ENCODE measurements around the gene BCL6B. TPM values are rescaled to one million over a fixed set of nuclear protein-coding genes. Genes with fewer than 3 reads are reported as not detected.

Gene BCL6B
- total RNA-seq, 1 experiment from 2014 or later: 0.57 TPM

- ATAC-seq (no peak), DNase-seq (ENCODE audit: low read depth, low spot score) (no peak)
- BruUV-seq (replicated peaks): no TSS peak
- RAD21 ChIA-PET (ENCODE audit: low non-redundant PET in 1 of 2, low total read pairs in 2 of 2, uncharacterized antibody in 2 of 2, unreplicated experiment in 2 of 2): no interaction called here
- no peak overlapping the region for H3K4me3 ChIP-seq (replicated peaks in 1 of 2; ENCODE audit: low read depth in 1 of 2, low read length in 2 of 2)
- H3K4me1 ChIP-seq (ENCODE audit: control insufficient read depth in 1 of 2, insufficient read depth in 2 of 2, low read length in 2 of 2): peaks cover 16 to 44% of the 10 kb centered on the region in 2 experiments
- H3K27me3 ChIP-seq (ENCODE audit: insufficient read depth, low read length): no peaks in the 10 kb centered on the region
- H3K4me2 ChIP-seq (ENCODE audit: low read length): no peak overlapping the region
- POLR2A ChIA-PET: no interaction called here
- CTCF ChIA-PET: no interaction called here
- H3K9me2 ChIP-seq (ENCODE audit: insufficient read depth): no peaks in the 10 kb centered on the region
- no peaks in the 10 kb centered on the region for H3K9me3 ChIP-seq (ENCODE audit: control insufficient read depth in 1 of 2, insufficient read depth in 1 of 2, low read depth in 1 of 2, low read length in 2 of 2)
- no peaks in the 10 kb centered on the region for H3K79me2 ChIP-seq (ENCODE audit: insufficient read depth, low read length)
- H3K9ac ChIP-seq (ENCODE audit: low read length): no peak overlapping the region
- TF ChIP-seq MAX (IDR thresholded peaks at IDR 0.05) (no peak), ATF3 (IDR thresholded peaks at IDR 0.05) (no peak), EGR1 (IDR thresholded peaks at IDR 0.05; ENCODE audit: low read depth) (no peak), EZH2 (IDR thresholded peaks at IDR 0.05) (no peak), POLR2A (IDR thresholded peaks at IDR 0.05; ENCODE audit: borderline replicate concordance, extremely low read depth, insufficient read depth, insufficient read length) (no peak), FOSL1 (IDR thresholded peaks at IDR 0.05; ENCODE audit: low read depth) (no peak), ZBTB33 (IDR thresholded peaks at IDR 0.05; ENCODE audit: extremely low read depth, insufficient replicate concordance, low read length) (no peak), SRF (IDR thresholded peaks at IDR 0.05; ENCODE audit: low read depth) (no peak)
- no peaks in the 10 kb centered on the region for H4K20me1 ChIP-seq (ENCODE audit: insufficient read depth)
- H3K36me3 ChIP-seq (ENCODE audit: control insufficient read depth in 1 of 2, insufficient read depth in 2 of 2, low read length in 2 of 2): no peaks in the 10 kb centered on the region
- intact Hi-C loops (cut with micrococcal nuclease): no loop called here
- H2AFZ ChIP-seq (ENCODE audit: low read depth, low read length, poor library complexity, severe bottlenecking): no peak overlapping the region
- H3K27ac ChIP-seq (ENCODE audit: low read depth, low read length): no peak overlapping the region
Observed at GRCh38 chr17:7056386-7056785, 33.5 kb downstream of the BCL6B start.
